PC-9 (cell line): ENCODE data around the gene GABARAPL2.

Experiments used
- CTCF ChIP-seq: fragments of 200-600 bp; sonication (generic); conservative IDR thresholded peaks from 2 replicates; pipeline ENCODE4 v1.6.1; 2017; ENCODE audit warnings: mixed run types, antibody characterized with exemption, mild to moderate bottlenecking, moderate library complexity
- EZH2 ChIP-seq: fragments of 200-600 bp; sonication (generic); IDR thresholded peaks from 2 replicates; pipeline ENCODE4 v1.8.0; 2017; ENCODE audit warnings: antibody characterized with exemption, low read depth

- TF ChIP-seq CTCF (no peak), EZH2 (no peak)
These were observed 28.4 kb upstream of the GABARAPL2 start for GRCh38 chr16:75537776-75538175.
